Activated naive CD4-positive, alpha-beta T cell treated with anti-CD3 and anti-CD28 coated beads, Interleukin-2, amount 50 U/mL, for 72 hours (primary cell): ENCODE results near the gene PLET1. TPM values are rescaled to one million over a fixed set of nuclear protein-coding genes. Genes with fewer than 3 reads are reported as not detected.
A peak's percentile ranks its signal among the peaks of the same experiment; 100 is the strongest.

Source experiments
- ATAC-seq, 2 donors: fragments of 150-1000 bp; cut with Tn5 transposase; 2 replicates each; pipeline ENCODE4 v1.10.0; 2021; ENCODE audit warnings: mild to moderate bottlenecking in 2 of 2, moderate library complexity in 2 of 2
- DNase-seq, 2 donors: peaks; one replicate each; pipeline ENCODE4 v3.0.0; 2021 to 2022; ENCODE audit warnings: low spot score in 2 of 2
- H3K27ac Mint-ChIP-seq, 2 donors: one replicate each; pipeline ENCODE4 v1.8.0; 2022; ENCODE audit warnings: mild to moderate bottlenecking in 2 of 2, mixed read lengths in 2 of 2
- H3K36me3 Mint-ChIP-seq, 2 donors: one replicate each; pipeline ENCODE4 v1.8.0; 2022; ENCODE audit warnings: mixed read lengths in 2 of 2
- H3K9me3 Mint-ChIP-seq, 2 donors: one replicate each; pipeline ENCODE4 v1.8.0; 2022; ENCODE audit warnings: mixed read lengths in 2 of 2
- total RNA-seq, 2 donors: library from RNA; stranded (reverse); gene quantifications; one replicate each; pipeline ENCODE4 v1.2.3, GENCODE V29; 2022

Gene PLET1
- total RNA-seq, 2 donors from 2014 or later = not detected

GRCh38 chr11:112291191-112291590 is 30.5 kb upstream of the PLET1 start:
- ATAC-seq = no peak
- H3K27ac Mint-ChIP-seq = no peak overlapping the region
- no peak for DNase-seq
- H3K9me3 Mint-ChIP-seq = peaks cover 0 to 5% of the 10 kb centered on the region in 2 donors
- H3K36me3 Mint-ChIP-seq = peaks cover 6 to 8% of the 10 kb centered on the region in 2 donors

DNA sequence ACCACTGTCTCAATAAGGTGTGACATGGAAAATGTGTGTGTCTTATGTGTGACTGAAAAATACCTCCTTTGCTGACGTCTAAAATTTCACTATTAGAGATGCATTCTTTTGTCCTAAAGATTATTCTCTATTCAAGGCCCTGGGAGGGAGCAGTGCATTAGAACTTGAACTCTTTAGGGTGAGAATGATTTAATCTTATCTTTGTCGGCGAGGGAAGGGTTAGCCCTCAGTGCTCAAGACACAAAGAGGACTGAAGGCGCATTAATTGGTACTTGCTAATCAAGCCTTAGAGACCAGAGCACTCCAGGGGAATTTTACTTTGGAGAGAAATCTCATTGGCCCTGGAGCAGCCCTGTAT is 29.8 kb upstream of the PLET1 start:
- Mint-ChIP-seq H3K27ac (no peak overlapping the region), H3K9me3 (peaks cover 0 to 5% of the 10 kb centered on the region in 2 donors), H3K36me3 (peaks cover 6 to 8% of the 10 kb centered on the region in 2 donors)
- no peak for ATAC-seq
- DNase-seq = no peak

DNA sequence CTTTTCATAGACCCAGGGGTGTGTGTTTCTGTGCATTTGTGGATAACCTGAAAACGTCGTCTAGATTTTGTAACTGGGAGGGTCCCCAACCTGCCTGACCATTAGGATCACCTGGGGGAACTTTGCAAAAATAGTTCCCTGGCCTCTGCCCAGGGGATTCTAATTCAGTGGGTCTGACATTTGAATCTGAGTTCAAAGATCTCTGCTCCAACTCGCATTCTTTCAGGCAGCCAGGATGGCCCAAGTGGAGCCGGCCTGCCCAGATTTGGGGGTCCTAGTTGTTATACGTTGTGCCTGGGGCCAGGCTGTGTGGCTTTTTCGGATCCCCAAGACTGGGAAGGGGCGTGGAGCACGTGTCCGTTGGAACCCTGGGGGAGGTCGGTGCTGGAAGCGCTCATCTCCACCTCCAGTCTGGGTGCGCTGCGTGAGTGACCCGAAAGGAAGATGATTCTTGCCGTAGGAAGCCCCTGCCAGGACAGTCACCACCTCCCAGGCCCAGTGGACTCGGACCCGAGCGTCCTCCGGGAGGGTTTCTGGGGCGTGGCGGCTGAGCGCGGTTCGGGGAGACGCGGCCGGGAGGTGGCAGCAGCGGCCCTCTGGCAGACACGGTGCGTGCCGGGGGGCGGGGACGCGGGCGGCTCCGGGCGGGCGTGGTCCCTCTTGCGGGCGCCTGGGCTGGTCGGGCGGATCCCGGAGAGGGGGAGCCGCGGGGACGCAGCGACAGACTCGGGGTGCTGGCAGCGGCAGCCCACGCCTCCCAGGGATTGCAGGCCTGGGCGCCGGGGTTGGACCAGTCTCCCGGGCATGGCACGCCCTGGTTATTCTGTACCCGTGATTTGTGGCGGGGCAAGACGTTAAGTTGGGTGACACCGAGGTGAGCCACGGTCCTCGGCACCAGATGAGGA is 29.2 kb upstream of the PLET1 start:
- peak overlapping the region in 1 of 2 donors; percentile 87 for H3K27ac Mint-ChIP-seq
- peak; percentile 82 to 90 for DNase-seq
- ATAC-seq = peak; percentile 91 to 97
- H3K9me3 Mint-ChIP-seq = peaks cover 0 to 5% of the 10 kb centered on the region in 2 donors
- peaks cover 6 to 8% of the 10 kb centered on the region in 2 donors for H3K36me3 Mint-ChIP-seq

GRCh38 chr11:112288021-112288420 is 27.4 kb upstream of the PLET1 start:
- no peak for DNase-seq
- peaks cover 0 to 5% of the 10 kb centered on the region in 2 donors for H3K9me3 Mint-ChIP-seq
- ATAC-seq = no peak
- H3K36me3 Mint-ChIP-seq = peaks cover 6 to 8% of the 10 kb centered on the region in 2 donors
- peak overlapping the region in 1 of 2 donors; percentile 27 for H3K27ac Mint-ChIP-seq

DNA sequence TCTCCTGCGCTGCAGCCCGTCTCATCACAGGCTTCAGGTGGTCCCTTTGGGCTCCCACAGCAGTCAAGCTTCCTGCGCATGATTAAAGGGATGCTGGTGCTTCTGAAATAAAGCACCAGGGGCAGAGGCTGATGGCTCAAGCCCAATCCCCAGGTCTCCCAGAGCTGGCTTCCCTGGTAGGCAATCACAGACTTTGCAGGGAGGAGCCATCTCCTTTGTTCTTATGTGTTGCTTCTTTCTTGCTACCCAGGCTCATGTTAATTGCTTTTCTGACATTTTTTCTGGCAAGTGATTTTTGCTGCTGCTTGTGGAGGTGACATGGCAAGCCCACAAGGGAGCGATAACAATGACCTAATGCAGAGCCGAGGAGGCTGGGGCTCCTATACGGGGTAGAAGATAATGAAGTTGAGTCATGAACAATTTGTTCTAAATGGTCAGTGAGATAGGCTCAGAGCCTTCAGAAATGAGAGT is 25.2 kb upstream of the PLET1 start:
- DNase-seq (no peak), ATAC-seq (no peak)
- no peaks in the 10 kb centered on the region for H3K36me3 Mint-ChIP-seq
- no peak overlapping the region for H3K27ac Mint-ChIP-seq
- H3K9me3 Mint-ChIP-seq = no peaks in the 10 kb centered on the region

DNA sequence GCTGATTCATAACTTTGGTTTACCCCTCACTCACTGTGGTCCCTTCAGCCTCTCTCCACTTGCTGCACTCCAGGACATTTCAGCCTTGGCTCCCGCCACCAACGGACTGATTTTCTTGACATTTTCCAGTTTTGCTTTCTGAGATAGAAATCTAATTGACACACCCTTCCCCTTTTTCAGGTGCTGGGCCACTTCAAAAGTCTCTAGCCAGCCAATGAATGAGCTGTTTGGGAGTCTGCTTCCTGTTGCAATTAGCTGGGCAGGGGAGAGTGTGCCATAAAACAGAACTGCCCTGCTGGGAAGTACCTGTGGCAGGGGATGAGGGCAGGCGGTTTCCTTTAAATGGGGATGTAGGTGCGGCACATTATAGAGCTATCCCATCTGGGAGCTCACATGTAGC is 21.1 kb upstream of the PLET1 start:
- Mint-ChIP-seq H3K27ac (no peak overlapping the region), H3K36me3 (no peaks in the 10 kb centered on the region), H3K9me3 (no peaks in the 10 kb centered on the region)
- ATAC-seq (no peak), DNase-seq (no peak)

DNA sequence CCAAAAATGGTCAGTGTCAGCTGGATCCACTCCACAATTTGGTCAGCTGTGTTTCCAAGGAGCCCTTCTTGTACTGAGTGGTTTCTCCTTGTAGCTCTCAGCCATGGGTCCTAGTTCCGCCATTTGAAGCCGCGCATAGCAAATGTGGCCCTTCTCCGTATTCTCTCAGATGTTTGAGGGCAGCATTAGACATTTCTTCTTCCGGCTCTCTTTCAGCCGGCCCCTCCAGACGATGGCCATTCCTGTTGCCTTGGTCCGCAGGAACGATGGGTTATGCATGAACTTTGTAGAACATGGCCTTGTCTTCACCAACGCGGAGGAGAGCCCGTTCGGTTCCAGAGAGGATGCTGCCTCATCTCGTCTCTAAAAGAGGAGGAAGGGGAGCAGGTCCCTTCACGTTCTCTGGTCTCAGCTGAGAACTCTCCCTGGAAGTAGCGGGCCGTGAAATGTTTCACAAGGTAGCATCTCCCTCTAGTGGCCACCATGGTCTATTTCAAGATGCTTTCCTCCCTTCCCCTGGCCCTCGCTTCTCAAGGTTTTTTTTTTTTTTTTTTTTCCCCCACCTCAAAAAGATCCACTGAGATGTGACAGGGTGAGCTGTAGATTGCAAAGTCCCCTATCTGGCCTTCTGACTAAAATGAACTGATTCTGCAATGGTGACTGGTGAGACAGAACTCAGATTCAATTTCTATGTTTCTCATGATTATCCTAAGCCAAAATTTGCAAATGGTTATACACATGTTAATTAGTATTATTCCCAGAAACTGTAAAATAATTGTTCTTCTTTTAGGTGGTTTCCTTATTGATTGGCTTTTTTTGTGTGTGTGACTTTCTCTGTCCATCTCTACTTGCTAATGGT is 19.8 kb upstream of the PLET1 start:
- H3K9me3 Mint-ChIP-seq = no peaks in the 10 kb centered on the region
- H3K36me3 Mint-ChIP-seq = no peaks in the 10 kb centered on the region
- ATAC-seq (peak; percentile 91 to 92), DNase-seq (peak; percentile 70 to 72)
- peak overlapping the region; percentile 17 to 81 for H3K27ac Mint-ChIP-seq

GRCh38 chr11:112279901-112280267 is 19.2 kb upstream of the PLET1 start:
- Mint-ChIP-seq H3K9me3 (no peaks in the 10 kb centered on the region), H3K27ac (peak overlapping the region in 1 of 2 donors; percentile 81), H3K36me3 (no peaks in the 10 kb centered on the region)
- DNase-seq (peak; percentile 68 to 82), ATAC-seq (peak; percentile 63 to 68)

- Mint-ChIP-seq H3K27ac (no peak overlapping the region), H3K36me3 (no peaks in the 10 kb centered on the region), H3K9me3 (no peaks in the 10 kb centered on the region)
- DNase-seq = no peak
- no peak for ATAC-seq
Observed at GRCh38 chr11:112278803-112279202, 18.1 kb upstream of the PLET1 start.

DNA sequence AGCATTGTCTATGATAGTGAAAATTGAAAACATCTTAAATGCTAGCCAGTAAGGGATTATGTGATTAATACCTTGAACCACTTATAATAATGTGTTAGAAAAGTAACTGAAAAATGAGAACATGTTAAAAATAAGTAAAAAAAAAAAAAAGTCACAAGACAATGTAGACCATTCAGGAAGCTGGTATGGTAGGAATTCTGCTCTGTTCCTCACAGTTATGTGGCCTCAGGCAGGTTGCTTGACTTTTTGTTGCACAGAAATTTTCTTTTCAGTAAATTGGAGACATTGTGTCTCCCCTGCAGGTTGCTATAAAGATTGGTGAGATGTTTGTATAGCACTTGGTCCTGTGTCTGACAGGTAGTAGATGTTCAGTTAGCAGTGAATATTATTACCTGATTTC is 17.3 kb upstream of the PLET1 start:
- DNase-seq (no peak), ATAC-seq (no peak)
- Mint-ChIP-seq H3K36me3 (no peaks in the 10 kb centered on the region), H3K27ac (no peak overlapping the region), H3K9me3 (no peaks in the 10 kb centered on the region)

DNA sequence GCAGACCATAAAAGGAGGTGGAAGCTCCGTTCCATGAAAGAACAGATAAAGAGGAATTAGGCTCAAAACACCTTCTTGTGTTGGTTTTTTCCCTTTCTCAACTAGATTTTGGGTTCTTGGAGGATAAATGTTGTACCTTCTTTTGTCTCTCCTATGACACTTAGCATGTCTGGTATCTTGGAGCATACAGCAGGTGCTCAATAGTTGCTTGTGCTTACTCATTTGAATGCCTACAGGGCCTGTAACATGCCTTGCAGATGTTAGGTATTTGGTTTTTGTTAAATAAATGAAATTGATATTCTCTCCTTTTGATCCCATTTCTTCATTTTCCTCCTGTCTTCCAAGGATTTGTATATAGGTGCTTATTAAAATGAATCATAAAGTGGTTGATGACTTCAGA is 16.4 kb upstream of the PLET1 start:
- H3K36me3 Mint-ChIP-seq = no peaks in the 10 kb centered on the region
- DNase-seq (no peak), ATAC-seq (no peak)
- H3K27ac Mint-ChIP-seq = no peak overlapping the region
- H3K9me3 Mint-ChIP-seq = no peaks in the 10 kb centered on the region

- DNase-seq (no peak), ATAC-seq (no peak)
- H3K36me3 Mint-ChIP-seq = no peaks in the 10 kb centered on the region
- no peaks in the 10 kb centered on the region for H3K9me3 Mint-ChIP-seq
- no peak overlapping the region for H3K27ac Mint-ChIP-seq
Observed at GRCh38 chr11:112274007-112274783, 13.5 kb upstream of the PLET1 start.

DNA sequence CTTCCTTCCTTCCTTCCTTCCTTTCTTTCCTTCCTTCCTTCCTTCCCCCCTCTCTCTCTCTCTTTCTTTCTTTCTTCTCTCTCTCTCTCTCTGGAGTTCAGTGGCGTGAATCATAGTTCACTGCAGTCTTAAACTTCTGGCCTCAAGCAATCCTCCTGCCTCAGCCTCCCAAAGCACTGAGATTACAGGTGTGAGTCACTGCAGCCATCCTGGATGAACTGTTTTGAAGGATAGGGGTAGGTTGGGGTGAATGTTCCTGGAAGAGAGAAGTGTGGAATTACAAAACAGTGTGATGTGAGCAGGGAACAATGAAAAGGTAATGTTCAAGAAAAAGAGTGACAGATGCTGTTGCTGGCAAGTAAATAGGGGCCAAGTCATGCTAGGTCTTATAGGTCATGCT is 12.4 kb upstream of the PLET1 start:
- no peak for DNase-seq
- Mint-ChIP-seq H3K9me3 (no peaks in the 10 kb centered on the region), H3K27ac (no peak overlapping the region), H3K36me3 (no peaks in the 10 kb centered on the region)
- ATAC-seq = no peak

DNA sequence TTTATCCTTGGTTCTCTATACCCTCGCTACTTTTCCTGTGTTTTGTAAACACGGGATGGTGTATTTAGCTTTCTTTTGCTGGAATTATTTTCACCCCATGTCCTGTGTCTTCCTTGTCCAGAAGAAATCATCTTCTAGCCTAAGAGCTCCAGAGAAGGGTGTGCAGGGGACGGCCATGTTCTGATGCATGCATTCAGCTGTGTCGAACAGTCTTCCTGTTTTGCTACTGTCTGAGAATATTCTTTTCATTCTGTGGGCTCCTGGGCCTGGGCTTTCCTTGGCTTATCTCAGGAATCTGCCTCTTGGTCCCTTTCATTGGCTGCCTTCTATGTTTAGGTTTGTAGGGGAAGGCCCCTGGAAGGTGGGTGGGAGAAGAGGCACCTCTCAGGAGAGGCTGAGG is 10.6 kb upstream of the PLET1 start:
- DNase-seq (no peak), ATAC-seq (no peak)
- Mint-ChIP-seq H3K9me3 (no peaks in the 10 kb centered on the region), H3K36me3 (no peaks in the 10 kb centered on the region), H3K27ac (no peak overlapping the region)

DNA sequence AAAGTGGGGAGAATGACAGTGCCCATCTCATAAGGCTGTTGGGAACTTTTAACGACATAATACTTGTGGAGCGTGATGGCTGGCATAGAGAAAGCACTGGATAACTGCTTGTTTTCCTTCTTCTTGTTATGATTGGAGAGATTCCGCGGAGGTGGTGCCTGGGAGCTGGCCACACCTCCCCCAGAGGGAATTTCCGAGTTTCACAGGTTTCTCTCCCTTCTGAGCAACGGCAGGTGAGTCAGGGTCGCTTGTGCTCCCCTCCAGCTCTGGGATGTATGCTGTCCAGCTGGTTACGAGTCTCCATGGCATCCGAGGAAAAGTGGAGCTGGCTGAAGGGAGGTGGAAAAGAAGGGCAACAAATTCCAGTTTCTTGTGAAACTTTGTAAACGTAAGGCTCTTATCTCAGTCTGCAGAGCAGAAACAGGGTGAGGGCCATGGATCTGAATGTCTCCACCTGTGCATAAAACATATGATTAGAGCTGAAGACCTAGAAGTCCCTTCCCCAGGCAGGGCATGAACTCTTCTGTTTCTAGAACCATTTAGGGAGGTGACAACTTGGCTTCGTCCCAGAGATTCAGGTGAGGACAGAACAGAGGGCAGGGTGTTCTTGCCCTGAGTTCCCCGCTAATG is 10.0 kb upstream of the PLET1 start:
- no peak for ATAC-seq
- H3K27ac Mint-ChIP-seq = no peak overlapping the region
- no peaks in the 10 kb centered on the region for H3K36me3 Mint-ChIP-seq
- no peaks in the 10 kb centered on the region for H3K9me3 Mint-ChIP-seq
- DNase-seq = no peak

GRCh38 chr11:112269139-112269538 is 8.5 kb upstream of the PLET1 start:
- no peak for DNase-seq
- no peak for ATAC-seq
- Mint-ChIP-seq H3K36me3 (no peaks in the 10 kb centered on the region), H3K9me3 (no peaks in the 10 kb centered on the region), H3K27ac (no peak overlapping the region)
